Ishikawa (cell line): ENCODE measurements around the gene FRMD7.

Source experiments
- CEBPB ChIP-seq: IDR thresholded peaks from 2 replicates; pipeline ENCODE4 v1.6.1; 2012
- CREB1 ChIP-seq: IDR thresholded peaks from 2 replicates; pipeline ENCODE4 v1.6.1; 2012; ENCODE audit warnings: low read depth
- EGR1 ChIP-seq: IDR thresholded peaks from 2 replicates; pipeline ENCODE4 v1.6.1; 2012
- EP300 ChIP-seq: IDR thresholded peaks from 2 replicates; pipeline ENCODE4 v1.6.1; 2012; ENCODE audit warnings: borderline replicate concordance
- FOXM1 ChIP-seq: IDR thresholded peaks from 2 replicates; pipeline ENCODE4 v1.6.1; 2012; ENCODE audit warnings: low read depth, borderline replicate concordance
- MAX ChIP-seq: IDR thresholded peaks from 2 replicates; pipeline ENCODE4 v1.6.1; 2012
- NFIC ChIP-seq: IDR thresholded peaks from 2 replicates; pipeline ENCODE4 v1.6.1; 2012
- RAD21 ChIP-seq: IDR thresholded peaks from 2 replicates; pipeline ENCODE4 v1.6.1; 2012; ENCODE audit warnings: low read depth
- REST ChIP-seq: IDR thresholded peaks from 2 replicates; pipeline ENCODE4 v1.6.1; 2012; ENCODE audit warnings: low read depth, mild to moderate bottlenecking
- TAF1 ChIP-seq: IDR thresholded peaks from 2 replicates; pipeline ENCODE4 v1.6.1; 2012; ENCODE audit warnings: low read depth, mild to moderate bottlenecking
- TCF12 ChIP-seq: IDR thresholded peaks from 2 replicates; pipeline ENCODE4 v1.6.1; 2012; ENCODE audit warnings: low read depth
- TEAD4 ChIP-seq: IDR thresholded peaks from 2 replicates; pipeline ENCODE4 v1.6.1; 2012
- USF1 ChIP-seq: IDR thresholded peaks from 2 replicates; pipeline ENCODE4 v1.6.1; 2012
- YY1 ChIP-seq: IDR thresholded peaks from 2 replicates; pipeline ENCODE4 v1.6.1; 2012; ENCODE audit warnings: low read depth
- ZBTB7A ChIP-seq: IDR thresholded peaks from 2 replicates; pipeline ENCODE4 v1.6.1; 2012; ENCODE audit warnings: low read depth

FRMD7 gene

GRCh38 chrX:132046533-132046932, 81.3 kb downstream of the FRMD7 start:
- TF ChIP-seq REST = no peak
- TF ChIP-seq RAD21 = no peak
- TF ChIP-seq TCF12 = no peak
- no peak for TF ChIP-seq EGR1
- TF ChIP-seq CEBPB = no peak
- no peak for TF ChIP-seq CREB1
- no peak for TF ChIP-seq EP300
- no peak for TF ChIP-seq YY1
- no peak for TF ChIP-seq TEAD4
- TF ChIP-seq USF1 = no peak
- no peak for TF ChIP-seq FOXM1
- no peak for TF ChIP-seq TAF1
- TF ChIP-seq MAX = no peak
- TF ChIP-seq NFIC = no peak
- TF ChIP-seq ZBTB7A = no peak

GRCh38 chrX:132045456-132045855, 82.4 kb downstream of the FRMD7 start:
- TF ChIP-seq CREB1 = no peak
- TF ChIP-seq REST = no peak
- TF ChIP-seq TCF12 = no peak
- TF ChIP-seq RAD21 = no peak
- TF ChIP-seq USF1 = no peak
- TF ChIP-seq NFIC = no peak
- no peak for TF ChIP-seq TAF1
- no peak for TF ChIP-seq CEBPB
- TF ChIP-seq YY1 = no peak
- no peak for TF ChIP-seq ZBTB7A
- TF ChIP-seq TEAD4 = no peak
- no peak for TF ChIP-seq FOXM1
- no peak for TF ChIP-seq EGR1
- no peak for TF ChIP-seq MAX

- TF ChIP-seq EP300 (no peak), ZBTB7A (no peak), RAD21 (no peak), YY1 (no peak), REST (no peak), USF1 (no peak), EGR1 (no peak), TEAD4 (no peak), CREB1 (no peak), FOXM1 (no peak)
These were observed 82.9 kb downstream of the FRMD7 start for GRCh38 chrX:132044953-132045352.

- TF ChIP-seq TCF12 (no peak), ZBTB7A (no peak), REST (no peak), USF1 (no peak), FOXM1 (no peak), EP300 (no peak), YY1 (no peak), TAF1 (no peak), CREB1 (no peak), CEBPB (no peak), NFIC (no peak), RAD21 (no peak), MAX (no peak), EGR1 (no peak), TEAD4 (no peak)
These were observed 83.8 kb downstream of the FRMD7 start for GRCh38 chrX:132043977-132044376.
